Sigmoid colon (tissue), 4 donors: ENCODE data around the gene PFKP.

Source experiments
- EP300 ChIP-seq, 4 donors: sonication (generic); formaldehyde crosslinking; IDR thresholded peaks; one replicate each; pipeline ENCODE4 v1.6.1; 2017; ENCODE audit warnings: antibody characterized with exemption in 4 of 4
- POLR2A ChIP-seq, 2 donors: fragments of 450-650 bp; IDR thresholded peaks; one replicate each; pipeline ENCODE4 v1.6.1; 2016; ENCODE audit warnings: antibody characterized with exemption in 2 of 2, mild to moderate bottlenecking in 2 of 2, moderate library complexity in 2 of 2
- POLR2AphosphoS5 ChIP-seq, 4 donors: sonication (generic); formaldehyde crosslinking; IDR thresholded peaks; one replicate each; pipeline ENCODE4 v1.6.1; 2017; ENCODE audit warnings: antibody characterized with exemption in 4 of 4
- TF ChIP-seq, protein P1 (sequence below), 4 experiments: fragments of 450-650 bp in 3 of 4; fragments of 200-600 bp in 1 of 4; IDR thresholded peaks; one replicate each; pipeline ENCODE4 v1.5.1; 2016 to 2019; ENCODE audit warnings: antibody characterized with exemption in 4 of 4, mild to moderate bottlenecking in 3 of 4, moderate library complexity in 2 of 4

DNA sequence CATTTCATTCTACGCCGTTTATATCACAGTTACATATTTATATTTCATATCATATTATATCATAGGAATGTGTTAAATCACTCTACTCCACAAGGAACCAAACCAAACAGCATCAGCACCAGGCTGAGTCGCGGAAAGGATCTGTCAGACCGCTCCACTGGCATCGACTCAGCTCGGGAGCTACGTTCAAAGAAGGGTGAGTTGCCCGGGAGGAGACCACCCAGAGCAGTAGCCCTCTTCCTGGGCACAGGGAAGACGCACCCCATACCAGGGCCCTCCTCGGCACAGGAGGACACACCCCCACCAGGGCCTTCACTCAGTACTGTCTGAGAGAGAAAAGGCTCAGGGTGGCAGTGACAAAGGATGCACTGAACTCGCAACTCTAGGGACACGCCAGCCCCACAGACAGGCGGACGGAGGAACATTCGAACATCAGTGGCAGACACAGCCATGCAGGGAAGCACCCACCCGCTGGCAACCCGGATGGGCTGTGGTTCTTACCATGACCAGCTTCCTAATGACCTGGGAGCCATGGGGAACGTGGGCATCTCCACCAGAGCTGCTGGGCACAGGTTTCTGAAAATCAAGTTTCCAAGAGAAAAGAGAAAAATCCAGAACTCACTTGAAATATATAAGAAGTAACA is 76.6 kb downstream of the PFKP start:
- TF ChIP-seq, protein P1, sequence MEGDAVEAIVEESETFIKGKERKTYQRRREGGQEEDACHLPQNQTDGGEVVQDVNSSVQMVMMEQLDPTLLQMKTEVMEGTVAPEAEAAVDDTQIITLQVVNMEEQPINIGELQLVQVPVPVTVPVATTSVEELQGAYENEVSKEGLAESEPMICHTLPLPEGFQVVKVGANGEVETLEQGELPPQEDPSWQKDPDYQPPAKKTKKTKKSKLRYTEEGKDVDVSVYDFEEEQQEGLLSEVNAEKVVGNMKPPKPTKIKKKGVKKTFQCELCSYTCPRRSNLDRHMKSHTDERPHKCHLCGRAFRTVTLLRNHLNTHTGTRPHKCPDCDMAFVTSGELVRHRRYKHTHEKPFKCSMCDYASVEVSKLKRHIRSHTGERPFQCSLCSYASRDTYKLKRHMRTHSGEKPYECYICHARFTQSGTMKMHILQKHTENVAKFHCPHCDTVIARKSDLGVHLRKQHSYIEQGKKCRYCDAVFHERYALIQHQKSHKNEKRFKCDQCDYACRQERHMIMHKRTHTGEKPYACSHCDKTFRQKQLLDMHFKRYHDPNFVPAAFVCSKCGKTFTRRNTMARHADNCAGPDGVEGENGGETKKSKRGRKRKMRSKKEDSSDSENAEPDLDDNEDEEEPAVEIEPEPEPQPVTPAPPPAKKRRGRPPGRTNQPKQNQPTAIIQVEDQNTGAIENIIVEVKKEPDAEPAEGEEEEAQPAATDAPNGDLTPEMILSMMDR (IDR thresholded peaks at IDR 0.05): no peak
- no peak for TF ChIP-seq POLR2A (IDR thresholded peaks at IDR 0.05)
- no peak for TF ChIP-seq POLR2AphosphoS5 (IDR thresholded peaks at IDR 0.05)
- no peak for TF ChIP-seq EP300 (IDR thresholded peaks at IDR 0.05)
